SK-N-MC (cell line): ENCODE results near the gene EEF2K.

ENCODE experiments used
- DNase-seq: peaks from one replicate; pipeline ENCODE4 v3.0.0-alpha.2; 2011; ENCODE audit warnings: low read depth, low spot score
- H3K27ac ChIP-seq: fragments of 200-600 bp; sonication (generic); 2 replicates; pipeline ENCODE4 v1.5.1; 2016; ENCODE audit warnings: mixed run types
- H3K36me3 ChIP-seq: fragments of 200-600 bp; sonication (generic); 2 replicates; pipeline ENCODE4 v1.6.1; 2017; ENCODE audit warnings: antibody characterized with exemption, low read length, mixed read lengths; ENCODE audit not compliant: insufficient read depth
- H3K4me3 ChIP-seq: fragments of 200-600 bp; sonication (generic); 2 replicates; pipeline ENCODE4 v1.5.1; 2016
- H3K9ac ChIP-seq: fragments of 200-600 bp; sonication (generic); 2 replicates; pipeline ENCODE4 v1.8.0; 2017; ENCODE audit warnings: mixed run types, mixed read lengths; ENCODE audit not compliant: insufficient read length
- H3K9me3 ChIP-seq: fragments of 200-600 bp; sonication (generic); 2 replicates; pipeline ENCODE4 v1.6.1; 2017; ENCODE audit warnings: low read depth, mild to moderate bottlenecking, antibody characterized with exemption, low read length, moderate library complexity, mixed read lengths
- EZH2 ChIP-seq: fragments of 200-600 bp; sonication (generic); IDR thresholded peaks from one replicate; pipeline ENCODE4 v1.6.1; 2017; ENCODE audit warnings: antibody characterized with exemption
- FOXP2 ChIP-seq: optimal IDR thresholded peaks from 2 replicates; pipeline ENCODE3; 2011; ENCODE audit warnings: mild to moderate bottlenecking, moderate library complexity; ENCODE audit not compliant: insufficient read depth; ENCODE audit errors: extremely low read length, control extremely low read depth
- POLR2AphosphoS5 ChIP-seq: IDR thresholded peaks from 2 replicates; pipeline ENCODE4 v1.6.1; 2012; ENCODE audit warnings: mild to moderate bottlenecking, low read depth, low read length, borderline replicate concordance

The EEF2K gene

DNA sequence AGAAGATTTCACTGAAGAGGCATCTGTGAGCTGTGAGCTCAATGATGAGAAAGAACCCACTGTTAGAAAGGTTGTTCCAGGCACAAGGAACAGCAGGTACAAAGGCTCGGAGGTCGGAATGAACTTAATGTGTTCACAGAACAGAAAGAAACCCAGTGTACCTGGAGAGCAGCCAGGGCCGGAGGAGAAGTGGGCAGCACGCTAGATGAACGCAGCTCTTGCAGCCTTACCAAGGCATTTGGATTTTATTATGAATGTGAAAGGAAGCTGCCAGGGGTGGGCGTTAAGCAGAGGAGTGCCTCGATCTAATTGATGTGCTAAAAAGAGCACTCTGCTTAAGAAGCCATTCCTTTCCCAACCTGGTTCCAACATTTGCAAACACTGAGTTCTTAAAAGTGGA, 19.0 kb downstream of the EEF2K start:
- Histone ChIP-seq H3K9me3 (no peaks in the 10 kb centered on the region), H3K9ac (no peak overlapping the region), H3K36me3 (0 out of 2 replicates have a peak, but pooled peaks cover 3% of the 10 kb centered on the region), H3K4me3 (no peak overlapping the region), H3K27ac (no peak overlapping the region)
- no peak for DNase-seq
- no peak for TF ChIP-seq EZH2

DNA sequence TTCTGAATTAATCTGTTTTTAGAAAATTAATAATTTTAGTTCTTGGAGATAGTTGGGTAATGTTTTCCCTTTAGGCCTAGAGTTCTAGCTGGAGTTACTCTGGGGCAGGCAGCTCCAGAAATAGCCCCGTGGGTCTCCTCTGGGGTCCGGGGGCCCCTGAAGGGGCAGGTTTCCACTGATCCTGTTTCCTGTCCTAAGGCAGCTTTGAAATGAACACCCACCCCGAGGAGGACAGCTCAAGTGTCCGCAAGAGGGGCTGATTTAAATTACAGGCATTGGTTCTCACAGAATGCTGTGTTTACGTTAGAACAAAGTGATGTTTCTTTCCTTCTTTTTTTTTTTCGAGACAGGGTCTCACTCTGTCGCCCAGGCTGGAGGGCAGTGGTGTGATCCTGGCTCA, 23.8 kb downstream of the EEF2K start:
- no peak overlapping the region for H3K9ac ChIP-seq
- H3K4me3 ChIP-seq: no peak overlapping the region
- no peak overlapping the region for H3K27ac ChIP-seq
- TF ChIP-seq EZH2 (no peak), POLR2AphosphoS5 (no peak), FOXP2 (no peak)
- no peaks in the 10 kb centered on the region for H3K9me3 ChIP-seq
- DNase-seq: no peak
- H3K36me3 ChIP-seq: 0 out of 2 replicates have a peak, but pooled peaks cover 3% of the 10 kb centered on the region

DNA sequence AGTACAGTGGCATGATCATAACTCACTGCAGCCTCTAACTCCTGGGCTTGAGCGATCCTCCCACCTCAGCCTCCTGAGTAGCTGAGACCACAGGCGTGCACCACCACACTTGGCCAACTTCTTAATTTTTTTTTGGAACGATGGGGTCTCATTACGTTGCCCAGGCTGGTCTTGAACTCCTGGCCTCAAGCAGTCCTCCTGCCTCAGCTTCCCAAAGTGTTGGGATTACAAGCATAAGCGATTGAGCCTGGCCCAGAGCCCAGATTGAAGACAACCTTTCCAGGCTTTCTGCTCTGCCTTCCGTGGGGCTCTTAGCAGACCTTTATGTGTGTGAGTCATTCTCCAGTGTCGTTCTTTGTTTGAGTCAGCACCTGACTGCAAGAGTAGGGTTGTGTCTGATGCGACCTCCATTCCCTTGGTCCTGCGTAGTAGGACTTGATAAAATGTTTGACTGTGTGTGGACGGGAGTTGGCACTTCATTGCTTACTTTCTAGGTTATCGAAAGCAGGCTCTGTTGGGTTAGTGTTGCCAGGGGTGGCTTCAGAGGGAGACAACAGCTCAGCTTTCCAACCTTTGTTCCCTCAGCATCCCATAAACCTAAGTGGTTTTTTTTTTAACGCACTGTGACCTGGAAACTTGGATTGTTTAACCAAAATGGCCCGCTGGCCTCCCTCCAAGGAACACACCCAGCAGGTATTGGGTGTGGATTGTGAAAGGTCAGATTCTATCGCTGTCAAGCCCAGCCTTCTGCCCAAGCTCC, 26.4 kb downstream of the EEF2K start:
- Histone ChIP-seq H3K27ac (no peak overlapping the region), H3K4me3 (no peak overlapping the region), H3K9ac (no peak overlapping the region), H3K9me3 (no peaks in the 10 kb centered on the region), H3K36me3 (0 out of 2 replicates have a peak, but pooled peaks cover 3% of the 10 kb centered on the region)
- TF ChIP-seq EZH2 (no peak), POLR2AphosphoS5 (no peak), FOXP2 (no peak)
- no peak for DNase-seq

DNA sequence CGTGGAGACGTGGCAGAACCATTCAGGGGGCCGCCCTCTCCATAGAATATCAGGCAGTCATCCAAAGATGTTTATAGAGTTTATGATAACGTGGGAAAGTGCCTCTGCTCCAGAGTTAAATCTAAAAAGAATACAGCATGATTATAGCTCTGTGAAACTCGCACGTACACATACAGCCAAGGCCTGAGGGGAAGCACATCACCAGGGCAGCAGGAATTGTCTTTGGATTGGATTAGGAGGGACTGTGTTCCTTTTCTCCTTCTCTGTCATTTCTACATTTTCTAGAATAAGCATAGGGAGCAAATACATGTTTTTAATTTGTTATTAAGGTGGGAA, 26.9 kb downstream of the EEF2K start:
- Histone ChIP-seq H3K27ac (no peak overlapping the region), H3K36me3 (0 out of 2 replicates have a peak, but pooled peaks cover 3% of the 10 kb centered on the region), H3K4me3 (no peak overlapping the region)

DNA sequence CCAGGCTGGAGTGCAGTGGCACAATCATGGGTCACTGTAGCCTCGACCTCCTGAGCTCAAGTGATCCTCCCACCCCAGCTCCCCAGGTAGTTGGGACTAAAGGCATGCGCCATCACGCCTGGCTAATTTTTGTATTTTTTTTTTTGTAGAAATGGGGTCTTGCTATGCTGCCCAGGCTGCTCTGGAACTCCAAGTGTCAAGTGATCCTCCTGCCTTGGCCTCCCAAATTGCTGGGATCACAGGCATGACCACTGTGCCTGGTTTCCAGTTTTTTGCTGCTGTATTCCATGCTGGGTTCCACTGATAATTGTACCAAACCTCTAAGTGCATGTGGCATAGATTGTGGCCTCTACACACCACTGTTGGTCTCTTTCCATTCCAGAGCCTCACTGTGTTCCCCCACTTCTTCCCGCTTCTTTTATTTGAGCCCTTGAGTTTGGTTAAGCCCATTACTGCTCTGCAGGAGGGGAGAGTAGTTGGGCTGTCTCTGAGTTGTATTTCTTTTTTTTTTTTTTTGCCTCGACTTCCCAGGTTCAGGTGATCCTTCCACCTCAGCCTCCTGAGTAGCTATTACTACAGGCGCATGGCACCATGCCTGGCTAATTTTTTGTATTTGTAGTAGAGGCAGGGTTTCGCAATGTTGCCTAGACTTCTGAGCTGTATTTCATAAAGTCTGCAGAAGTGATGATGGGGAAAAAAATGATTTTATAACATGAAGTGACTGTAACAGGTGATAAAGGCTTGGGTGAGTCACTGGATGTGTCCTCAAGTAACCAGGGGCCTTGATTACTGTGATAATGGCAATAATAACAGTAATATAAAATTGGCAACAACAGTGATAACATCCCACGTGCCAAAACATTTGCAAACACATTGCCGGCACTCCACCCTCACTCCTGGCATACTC, 30.0 kb downstream of the EEF2K start:
- no peaks in the 10 kb centered on the region for H3K9me3 ChIP-seq
- H3K9ac ChIP-seq: no peak overlapping the region
- TF ChIP-seq POLR2AphosphoS5 (no peak), FOXP2 (no peak), EZH2 (no peak)
- no peak for DNase-seq
- H3K4me3 ChIP-seq: no peak overlapping the region
- no peak overlapping the region for H3K27ac ChIP-seq
- H3K36me3 ChIP-seq: no peaks in the 10 kb centered on the region

More for the DNA sequence above, 26.9 kb downstream of the EEF2K start:
- TF ChIP-seq FOXP2: no peak
- TF ChIP-seq POLR2AphosphoS5: no peak
- no peak for TF ChIP-seq EZH2
- Histone ChIP-seq H3K9ac (no peak overlapping the region), H3K9me3 (no peaks in the 10 kb centered on the region)
- DNase-seq: no peak

DNA sequence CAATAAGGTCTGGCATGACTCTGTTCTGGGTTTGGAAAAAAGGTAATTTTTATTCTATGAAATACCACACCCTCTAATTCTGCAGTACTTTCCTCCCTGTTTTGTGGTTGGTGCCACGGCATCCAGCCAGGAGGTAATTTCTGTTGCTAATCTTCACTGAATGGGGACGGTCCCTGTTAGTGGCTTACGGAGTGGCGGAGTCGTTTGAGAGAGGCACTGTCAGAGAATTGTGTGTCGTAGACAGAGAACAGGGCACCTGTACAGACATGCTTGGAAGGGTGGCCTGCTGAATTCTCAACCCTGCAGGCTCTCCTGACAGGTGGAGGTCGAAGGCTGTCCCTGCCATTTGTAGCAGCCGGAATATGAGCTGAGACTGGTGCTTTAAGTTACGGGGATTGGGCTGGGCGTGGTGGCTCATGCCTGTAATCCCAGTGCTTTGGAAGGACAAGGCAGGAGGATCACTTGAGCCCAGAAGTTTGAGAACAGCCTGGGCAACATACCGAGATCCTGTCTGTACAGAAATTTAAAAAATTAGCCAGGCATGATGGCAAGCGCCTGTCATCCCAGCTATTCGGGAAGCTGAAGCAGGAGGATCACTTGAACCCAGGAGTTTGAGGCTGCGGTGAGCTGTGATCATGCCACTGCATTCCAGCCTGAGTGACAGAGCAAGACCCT, 33.2 kb downstream of the EEF2K start:
- no peak for DNase-seq
- Histone ChIP-seq H3K9ac (no peak overlapping the region), H3K9me3 (no peaks in the 10 kb centered on the region), H3K4me3 (no peak overlapping the region), H3K27ac (no peak overlapping the region), H3K36me3 (no peaks in the 10 kb centered on the region)
- no peak for TF ChIP-seq EZH2
- TF ChIP-seq FOXP2: no peak
- TF ChIP-seq POLR2AphosphoS5: no peak

DNA sequence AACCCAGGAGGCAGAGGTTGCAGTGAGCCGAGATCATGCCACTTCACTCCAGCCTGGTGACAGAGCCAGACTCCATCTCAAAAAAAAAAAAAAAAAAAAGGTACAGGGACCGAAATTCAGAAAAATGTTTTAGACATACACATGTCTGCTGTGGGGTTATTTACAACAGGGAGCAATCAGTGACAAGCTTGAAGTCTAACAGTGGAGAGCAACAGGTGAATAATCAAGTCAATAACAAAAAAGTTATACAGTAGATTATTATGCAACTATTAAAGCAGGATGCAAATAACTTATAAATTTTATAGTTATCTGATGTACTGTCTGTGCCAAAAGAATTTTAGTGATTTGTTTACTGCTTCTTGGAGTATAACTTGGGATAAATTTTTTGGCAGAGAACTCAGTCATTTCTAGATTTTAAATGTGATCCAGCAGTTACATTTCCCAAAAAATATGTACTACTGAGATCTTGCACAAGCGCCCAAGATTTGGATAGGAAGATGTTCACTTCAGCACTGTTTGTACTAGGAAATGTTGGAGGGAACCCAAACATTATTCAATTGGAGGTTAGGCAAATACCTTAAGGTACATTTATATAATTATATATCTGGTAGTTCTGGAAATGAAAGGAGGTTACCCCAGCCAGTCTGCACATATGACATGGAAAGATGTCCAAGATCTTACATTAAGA, 34.1 kb downstream of the EEF2K start:
- Histone ChIP-seq H3K9ac (no peak overlapping the region), H3K36me3 (no peaks in the 10 kb centered on the region), H3K9me3 (no peaks in the 10 kb centered on the region), H3K4me3 (no peak overlapping the region), H3K27ac (no peak overlapping the region)
- TF ChIP-seq POLR2AphosphoS5 (no peak), FOXP2 (no peak), EZH2 (no peak)
- no peak for DNase-seq
